ENCODE measurements around the gene MANSC1. TPM values are rescaled to one million over a fixed set of nuclear protein-coding genes. Genes with fewer than 3 reads are reported as not detected.

The MANSC1 gene
- polyA plus RNA-seq, 1 donor = 33.1 TPM

Other genes with a start within 250 kb of the MANSC1 start
- gene LRP6, start 83.2 kb downstream of the MANSC1 start, polyA plus RNA-seq (ENCODE audit: insufficient read length) = 68.9 TPM
- gene BORCS5, start 6.8 kb upstream of the MANSC1 start, polyA plus RNA-seq (ENCODE audit: insufficient read length) = 9.0 TPM
- gene DUSP16, start 212.6 kb upstream of the MANSC1 start, polyA plus RNA-seq (ENCODE audit: insufficient read length) = 26.9 TPM

Data from left kidney (tissue), 1 donor.